HepG2 (cell line): ENCODE results near the gene CD320. TPM values are rescaled to one million over a fixed set of nuclear protein-coding genes. Genes with fewer than 3 reads are reported as not detected.

Source experiments
- MAZ ChIP-seq, 2 experiments: sonication (generic) in 1 of 2; formaldehyde crosslinking in 1 of 2; IDR thresholded peaks; 2 replicates each; pipeline versions ENCODE4 v1.5.0 to v1.6.1; 2012 to 2020; ENCODE audit warnings: low read depth in 2 of 2, mild to moderate bottlenecking in 2 of 2, borderline replicate concordance in 1 of 2, improper control_type of control experiment in 1 of 2, low read length in 1 of 2, missing genetic modification reagents in 1 of 2, moderate library complexity in 1 of 2
- NFKBIZ ChIP-seq: IDR thresholded peaks from 2 replicates; pipeline ENCODE4 v1.6.1; 2018; ENCODE audit warnings: missing genetic modification reagents, missing compliant biosample characterization
- ZBTB40 ChIP-seq, 2 experiments: fragments of 450-650 bp in 1 of 2; sonication (generic) in 1 of 2; formaldehyde crosslinking in 1 of 2; IDR thresholded peaks; 2 replicates each; pipeline versions ENCODE4 v1.6.1 to v1.8.0; 2016 to 2022; ENCODE audit warnings: antibody characterized with exemption in 1 of 2, mild to moderate bottlenecking in 1 of 2, missing genetic modification reagents in 1 of 2
- ZNF891 ChIP-seq: sonication (generic); formaldehyde crosslinking; IDR thresholded peaks from 2 replicates; pipeline ENCODE4 v1.5.0; 2020; ENCODE audit warnings: mild to moderate bottlenecking, missing genetic modification reagents
- ZSCAN30 ChIP-seq: sonication (generic); formaldehyde crosslinking; IDR thresholded peaks from 2 replicates; pipeline ENCODE4 v1.5.0; 2020; ENCODE audit warnings: mild to moderate bottlenecking, missing genetic modification reagents
- ZSCAN5A ChIP-seq: sonication (generic); formaldehyde crosslinking; IDR thresholded peaks from 2 replicates; pipeline ENCODE4 v1.8.0; 2022; ENCODE audit warnings: mild to moderate bottlenecking, missing genetic modification reagents, borderline replicate concordance
- polyA plus RNA-seq, 8 experiments: library from polyadenylated mRNA; depleted of rRNA in 3 of 8; stranded (reverse) in 7 of 8; unstranded in 1 of 8; fragments of >200 nt; fragmentation: Illumina TruSeq in 4 of 8; extraction: Trizol in 4 of 8; gene quantifications; 2 replicates each; pipeline versions ENCODE4 v1.2.1 to v1.2.3, GENCODE V29; 2011 to 2016; ENCODE audit warnings: low read depth in 4 of 8, missing spikeins in 1 of 8, mixed read lengths in 1 of 8; ENCODE audit not compliant: insufficient read depth in 1 of 8
- total RNA-seq, 5 experiments: library from RNA; depleted of rRNA; stranded (reverse); fragments of >200 nt; fragmentation: Illumina TruSeq; extraction: Trizol; gene quantifications; 2 replicates each; pipeline ENCODE4 v1.2.3, GENCODE V29; 2016; ENCODE audit warnings: low read depth in 1 of 5
- TF ChIP-seq, protein P1 (sequence below): sonication (generic); formaldehyde crosslinking; IDR thresholded peaks from one replicate; pipeline ENCODE4 v1.5.1; 2020; ENCODE audit warnings: mild to moderate bottlenecking, missing genetic modification reagents; ENCODE audit errors: not compliant biosample characterization

The CD320 gene
- total and polyA plus RNA-seq, 2 of the 13 experiments (the other 11 are each of a cell fraction or from before 2014, with no cell fraction given) = 83.1 to 99.9 TPM

DNA sequence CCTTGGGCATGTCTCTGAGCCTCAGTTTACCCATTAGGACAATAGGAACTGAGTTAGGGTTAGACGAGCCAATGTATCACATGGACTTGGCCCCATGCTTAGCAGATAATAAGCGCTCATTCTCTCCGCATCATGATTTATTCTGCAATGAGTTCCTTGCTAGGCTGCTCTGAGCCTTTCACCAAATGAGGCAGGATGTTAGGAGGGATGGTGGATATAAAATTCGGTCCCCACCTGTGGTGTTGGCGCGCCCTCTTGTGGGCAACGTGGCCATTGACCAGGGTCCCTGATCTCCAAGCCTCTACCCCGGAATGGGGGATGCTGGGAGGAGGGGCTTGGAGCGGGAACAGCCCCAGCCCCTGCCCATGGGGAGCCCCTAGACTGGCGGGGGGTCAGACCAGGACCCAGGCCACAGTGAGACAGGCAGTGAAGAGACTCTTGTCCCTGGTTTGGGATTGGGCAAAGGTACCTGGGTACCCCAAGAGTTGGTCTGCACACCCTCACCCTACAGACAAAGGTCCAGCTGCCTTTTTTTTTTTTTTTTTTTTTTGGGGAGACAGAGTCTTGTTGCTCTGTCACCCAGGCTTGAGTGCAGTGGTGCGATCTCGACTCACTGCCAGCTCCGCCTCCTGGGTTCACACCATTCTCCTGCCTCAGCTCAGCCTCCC is 55.1 kb downstream of the CD320 start (continued):
- TF ChIP-seq ZSCAN5A (CRISPR knock-in tag) (no peak), ZBTB40 (IDR thresholded peaks at IDR 0.05) (no peak), ZBTB40 (CRISPR knock-in tag; IDR thresholded peaks at IDR 0.05) (no peak), MAZ (IDR thresholded peaks at IDR 0.05; ENCODE audit: borderline replicate concordance, low read depth, low read length) (no peak), MAZ (CRISPR knock-in tag; IDR thresholded peaks at IDR 0.05; ENCODE audit: low read depth) (no peak), ZNF891 (no peak), NFKBIZ (CRISPR knock-in tag) (no peak), ZSCAN30 (CRISPR knock-in tag) (no peak)
- TF ChIP-seq, protein P1, sequence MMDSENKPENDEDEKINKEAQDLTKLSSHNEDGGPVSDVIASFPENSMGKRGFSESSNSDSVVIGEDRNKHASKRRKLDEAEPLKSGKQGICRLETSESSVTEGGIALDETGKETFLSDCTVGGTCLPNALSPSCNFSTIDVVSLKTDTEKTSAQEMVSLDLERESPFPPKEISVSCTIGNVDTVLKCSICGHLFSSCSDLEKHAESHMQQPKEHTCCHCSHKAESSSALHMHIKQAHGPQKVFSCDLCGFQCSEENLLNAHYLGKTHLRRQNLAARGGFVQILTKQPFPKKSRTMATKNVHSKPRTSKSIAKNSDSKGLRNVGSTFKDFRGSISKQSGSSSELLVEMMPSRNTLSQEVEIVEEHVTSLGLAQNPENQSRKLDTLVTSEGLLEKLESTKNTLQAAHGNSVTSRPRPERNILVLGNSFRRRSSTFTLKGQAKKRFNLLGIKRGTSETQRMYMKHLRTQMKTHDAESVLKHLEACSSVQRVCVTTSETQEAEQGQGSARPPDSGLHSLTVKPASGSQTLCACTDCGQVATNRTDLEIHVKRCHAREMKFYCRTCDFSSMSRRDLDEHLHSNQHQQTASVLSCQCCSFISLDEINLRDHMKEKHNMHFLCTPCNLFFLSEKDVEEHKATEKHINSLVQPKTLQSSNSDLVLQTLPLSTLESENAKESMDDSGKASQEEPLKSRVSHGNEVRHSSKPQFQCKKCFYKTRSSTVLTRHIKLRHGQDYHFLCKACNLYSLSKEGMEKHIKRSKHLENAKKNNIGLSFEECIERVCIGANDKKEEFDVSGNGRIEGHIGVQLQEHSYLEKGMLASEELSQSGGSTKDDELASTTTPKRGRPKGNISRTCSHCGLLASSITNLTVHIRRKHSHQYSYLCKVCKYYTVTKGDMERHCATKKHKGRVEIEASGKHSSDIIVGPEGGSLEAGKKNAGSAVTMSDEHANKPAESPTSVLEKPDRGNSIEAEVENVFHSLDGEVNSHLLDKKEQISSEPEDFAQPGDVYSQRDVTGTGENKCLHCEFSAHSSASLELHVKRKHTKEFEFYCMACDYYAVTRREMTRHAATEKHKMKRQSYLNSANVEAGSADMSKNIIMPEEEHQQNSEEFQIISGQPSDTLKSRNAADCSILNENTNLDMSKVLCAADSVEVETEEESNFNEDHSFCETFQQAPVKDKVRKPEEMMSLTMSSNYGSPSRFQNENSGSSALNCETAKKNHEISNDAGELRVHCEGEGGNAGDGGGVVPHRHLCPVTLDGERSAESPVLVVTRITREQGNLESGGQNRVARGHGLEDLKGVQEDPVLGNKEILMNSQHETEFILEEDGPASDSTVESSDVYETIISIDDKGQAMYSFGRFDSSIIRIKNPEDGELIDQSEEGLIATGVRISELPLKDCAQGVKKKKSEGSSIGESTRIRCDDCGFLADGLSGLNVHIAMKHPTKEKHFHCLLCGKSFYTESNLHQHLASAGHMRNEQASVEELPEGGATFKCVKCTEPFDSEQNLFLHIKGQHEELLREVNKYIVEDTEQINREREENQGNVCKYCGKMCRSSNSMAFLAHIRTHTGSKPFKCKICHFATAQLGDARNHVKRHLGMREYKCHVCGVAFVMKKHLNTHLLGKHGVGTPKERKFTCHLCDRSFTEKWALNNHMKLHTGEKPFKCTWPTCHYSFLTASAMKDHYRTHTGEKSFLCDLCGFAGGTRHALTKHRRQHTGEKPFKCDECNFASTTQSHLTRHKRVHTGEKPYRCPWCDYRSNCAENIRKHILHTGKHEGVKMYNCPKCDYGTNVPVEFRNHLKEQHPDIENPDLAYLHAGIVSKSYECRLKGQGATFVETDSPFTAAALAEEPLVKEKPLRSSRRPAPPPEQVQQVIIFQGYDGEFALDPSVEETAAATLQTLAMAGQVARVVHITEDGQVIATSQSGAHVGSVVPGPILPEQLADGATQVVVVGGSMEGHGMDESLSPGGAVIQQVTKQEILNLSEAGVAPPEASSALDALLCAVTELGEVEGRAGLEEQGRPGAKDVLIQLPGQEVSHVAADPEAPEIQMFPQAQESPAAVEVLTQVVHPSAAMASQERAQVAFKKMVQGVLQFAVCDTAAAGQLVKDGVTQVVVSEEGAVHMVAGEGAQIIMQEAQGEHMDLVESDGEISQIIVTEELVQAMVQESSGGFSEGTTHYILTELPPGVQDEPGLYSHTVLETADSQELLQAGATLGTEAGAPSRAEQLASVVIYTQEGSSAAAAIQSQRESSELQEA (CRISPR knock-in tag) = no peak
